ENCODE measurements around the gene DPH6.
"Not testable (repeated sequence)": the region's sequence is repeated elsewhere in the genome, so short reads cannot be mapped to it uniquely, and the experiment has no call there.

Gene DPH6

DNA sequence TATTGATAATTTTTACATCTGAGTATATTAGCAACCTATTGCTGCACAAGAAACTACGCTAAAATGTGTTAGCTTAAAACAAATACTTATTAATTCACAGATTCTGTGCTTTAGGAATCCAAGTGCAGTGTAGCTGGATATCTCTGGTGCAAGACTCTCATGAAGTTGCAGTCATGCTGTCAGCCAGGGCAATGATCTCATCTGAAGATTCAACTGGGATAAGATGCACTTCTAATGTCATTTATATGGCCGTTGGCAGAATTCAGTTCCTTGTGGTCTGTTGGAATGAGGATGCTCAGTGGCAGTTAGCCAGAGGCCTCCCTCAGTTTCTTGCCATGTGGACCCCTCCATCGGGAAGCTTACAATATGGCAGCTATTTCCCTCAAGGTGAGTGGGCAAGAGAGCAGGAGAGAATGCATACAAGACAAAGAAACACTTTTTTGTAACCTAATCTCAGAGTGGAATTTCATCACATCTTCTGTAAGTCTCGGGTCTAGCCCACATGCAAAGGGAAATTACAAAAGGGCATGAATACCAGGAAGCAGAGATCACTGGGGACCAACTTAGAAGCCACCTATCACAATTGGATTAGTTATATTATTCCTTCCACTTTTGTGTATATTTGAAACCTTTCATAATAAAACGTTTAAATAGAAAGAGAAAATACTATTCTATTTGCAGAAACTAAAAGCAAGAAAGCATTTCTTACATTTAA lies 61.6 kb downstream of the DPH6 start:
- no peak for DNase-seq

DNA sequence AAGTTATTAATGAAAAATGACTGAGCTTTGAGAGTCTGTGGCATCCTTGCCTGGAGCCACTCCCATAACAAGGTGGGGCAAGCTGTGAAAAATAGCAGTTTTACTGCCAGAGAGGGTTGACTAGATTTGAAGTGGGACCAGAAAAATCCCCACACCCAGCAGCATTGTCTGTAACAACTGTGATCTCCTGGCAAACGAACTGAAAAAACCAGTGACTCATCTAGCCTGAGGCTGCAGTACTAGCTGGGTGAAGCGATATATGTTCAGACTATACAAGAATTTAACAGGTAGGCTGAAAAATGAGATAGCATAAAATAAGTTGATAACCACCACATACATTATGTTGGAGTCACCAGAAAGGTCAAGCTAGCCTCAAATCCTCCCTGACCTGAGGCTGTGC lies 64.0 kb downstream of the DPH6 start:
- no peak for DNase-seq

DNA sequence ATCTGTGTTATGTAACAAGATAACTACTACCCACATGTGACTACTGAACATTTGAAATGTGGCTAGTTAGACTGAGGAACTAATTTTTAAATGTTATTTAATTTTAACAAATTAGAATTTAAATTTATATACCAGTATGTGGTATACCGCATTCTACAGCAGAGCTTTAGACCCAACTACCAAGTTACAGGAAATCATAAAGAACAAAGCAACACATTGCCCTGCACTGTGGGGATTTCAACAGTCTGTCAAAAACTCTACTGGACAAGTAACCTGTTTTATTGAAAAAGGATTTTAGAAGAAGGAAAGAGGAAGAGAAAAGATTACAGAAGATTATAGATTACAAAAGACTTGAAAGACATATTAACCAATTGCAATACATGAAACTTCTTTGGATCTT lies 64.9 kb downstream of the DPH6 start:
- DNase-seq = no peak

DNA sequence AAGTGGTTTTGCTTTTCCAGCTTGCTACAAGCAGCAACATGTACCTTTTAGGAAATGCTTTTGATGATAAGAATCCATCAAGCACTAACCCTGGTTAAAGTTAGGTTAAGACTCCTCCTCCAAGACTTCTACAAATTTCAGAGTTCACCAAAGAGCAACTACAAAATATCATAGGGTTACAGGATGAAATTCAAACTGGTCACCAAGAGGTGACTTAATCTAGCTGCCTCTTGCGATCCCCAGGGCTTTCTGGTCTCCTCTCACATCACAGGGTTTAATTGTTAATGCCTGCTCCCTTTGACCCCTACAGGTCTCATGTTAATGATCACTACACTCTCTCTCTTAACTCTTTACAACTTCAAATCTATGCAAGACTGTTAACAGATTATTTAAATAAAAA lies 66.5 kb downstream of the DPH6 start:
- no peak for DNase-seq

DNA sequence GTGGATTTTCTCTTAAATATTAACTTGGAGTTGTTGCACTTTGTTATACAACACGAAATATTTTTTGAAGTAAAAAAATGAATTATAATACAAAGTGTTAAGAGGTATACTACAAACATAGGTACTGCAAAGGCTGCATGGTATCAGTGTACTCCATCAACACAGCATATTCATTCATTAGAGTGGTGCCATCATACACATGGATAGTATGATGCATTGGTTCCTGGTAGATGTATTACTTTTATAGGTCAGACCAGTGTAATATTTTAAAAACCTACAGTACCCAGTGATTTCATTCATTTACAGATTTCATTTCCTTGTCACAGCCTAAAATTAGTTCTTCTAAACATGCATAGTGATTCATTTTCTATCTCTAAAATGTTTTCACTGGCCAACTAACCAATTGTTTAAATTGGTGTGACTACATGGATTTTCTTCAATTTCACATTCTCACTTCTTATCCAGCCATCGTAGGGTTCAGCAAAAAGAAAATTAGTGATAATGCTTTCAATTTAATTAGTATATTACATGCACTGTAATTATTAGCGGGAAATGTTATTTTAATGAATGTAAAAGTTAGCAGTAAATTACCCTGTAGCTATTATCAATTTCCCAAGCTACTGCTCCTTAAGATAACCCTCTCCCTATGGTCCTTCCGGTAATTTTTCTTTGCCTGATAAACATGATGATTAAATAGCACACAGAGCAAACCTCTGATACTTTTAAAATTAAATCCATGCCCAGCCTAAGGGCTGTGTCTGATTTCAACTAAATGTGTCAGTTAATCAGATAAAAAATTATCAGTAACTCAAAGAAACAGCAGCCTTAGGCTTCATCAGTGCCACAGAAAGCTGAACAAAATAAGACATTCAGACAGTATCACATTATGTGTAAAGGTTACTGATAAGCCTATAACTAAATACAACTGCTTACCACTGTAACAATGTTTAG lies 68.4 kb downstream of the DPH6 start:
- DNase-seq = no peak

DNA sequence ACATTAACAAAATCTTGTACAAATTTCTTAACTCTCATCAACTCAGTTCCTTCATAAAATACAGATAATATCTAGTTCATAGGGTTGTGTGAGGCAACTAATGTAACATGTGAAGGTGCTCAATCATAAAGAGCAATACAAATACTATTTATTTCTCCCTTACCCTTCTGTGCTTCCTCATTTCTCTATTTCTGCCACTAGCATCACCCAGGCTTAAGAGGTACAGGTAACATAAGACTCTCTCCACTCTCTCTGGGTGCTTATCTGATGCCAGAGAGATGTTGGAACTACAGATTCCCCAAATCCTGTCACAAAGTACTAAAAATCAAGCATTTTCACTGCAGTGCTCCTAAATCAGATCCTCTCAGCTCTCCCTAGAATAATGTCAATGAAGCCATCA lies 74.9 kb downstream of the DPH6 start:
- no peak for DNase-seq

DNA sequence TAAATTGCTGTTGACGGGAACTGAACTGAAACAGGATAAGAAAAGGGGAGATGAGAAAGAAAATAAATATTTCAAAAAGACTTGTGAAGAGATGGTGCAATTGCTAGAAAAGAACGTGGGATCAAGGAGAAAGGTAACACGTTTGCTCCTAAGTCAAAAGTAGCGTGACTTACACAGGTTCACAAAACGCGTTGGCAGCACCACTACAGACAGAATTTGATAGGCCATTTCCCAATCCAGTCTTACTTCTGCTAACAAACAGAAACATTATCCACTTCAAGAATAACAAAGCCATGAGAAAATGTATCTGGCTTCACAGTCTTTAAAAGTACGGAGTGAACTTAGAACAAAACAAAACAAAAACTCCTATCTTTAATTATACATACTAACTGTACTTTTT lies 75.5 kb downstream of the DPH6 start:
- no peak for DNase-seq

DNA sequence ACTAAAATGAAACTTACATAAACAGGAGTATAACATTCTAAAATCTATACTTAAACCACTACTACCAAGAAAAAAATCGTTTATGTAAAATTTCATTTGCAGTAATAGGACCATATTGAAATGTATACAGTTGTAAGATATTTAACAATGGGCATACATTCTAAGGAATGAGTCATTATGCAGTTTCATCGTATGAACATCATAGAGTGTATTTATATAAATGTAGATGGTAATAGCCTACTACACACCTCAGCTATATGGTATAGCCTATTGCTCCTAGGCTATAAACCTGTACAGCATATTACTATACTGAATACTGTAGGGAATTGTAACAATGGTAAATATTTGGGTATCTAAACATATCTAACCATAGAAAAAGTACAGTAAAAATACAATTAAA lies 79.5 kb downstream of the DPH6 start:
- no peak for DNase-seq

DNA sequence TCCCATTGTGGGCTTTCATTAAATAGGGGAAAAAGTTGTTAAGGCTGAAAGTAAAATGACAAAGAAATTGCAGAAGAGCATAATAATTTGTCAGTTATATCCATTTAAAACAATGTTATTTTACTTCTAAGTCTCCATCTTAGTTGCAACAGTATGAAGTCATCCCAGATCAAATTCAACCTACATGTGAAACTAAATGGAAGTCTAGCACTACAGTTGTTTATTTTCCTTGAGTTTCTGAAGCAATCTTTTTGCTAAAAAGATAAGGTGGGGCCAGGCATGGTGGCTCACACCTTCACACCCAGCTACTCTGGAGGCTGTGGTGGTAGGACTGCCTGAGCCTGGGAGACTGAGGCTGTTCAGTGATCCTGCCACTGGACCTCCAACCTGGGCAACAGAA lies 80.2 kb downstream of the DPH6 start:
- DNase-seq = no peak

DNA sequence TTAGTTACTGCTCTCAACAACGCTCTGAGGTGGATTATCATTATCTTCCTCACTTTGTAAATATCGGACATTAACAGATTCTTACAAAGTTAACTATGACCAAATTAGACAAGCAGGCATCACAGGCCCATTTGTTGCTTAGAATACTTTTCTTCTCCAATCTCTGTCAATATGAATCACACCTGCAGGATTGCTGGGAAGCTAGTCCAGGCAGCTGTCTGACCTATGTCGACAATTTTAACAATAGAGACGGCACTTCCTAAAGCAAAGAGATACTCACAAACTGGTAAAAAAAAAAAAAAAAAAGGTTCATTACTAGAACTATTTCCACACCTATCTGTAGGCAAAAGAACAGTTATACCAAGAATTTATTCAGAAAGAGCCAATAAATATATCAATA lies 85.3 kb downstream of the DPH6 start:
- no peak for DNase-seq

DNA sequence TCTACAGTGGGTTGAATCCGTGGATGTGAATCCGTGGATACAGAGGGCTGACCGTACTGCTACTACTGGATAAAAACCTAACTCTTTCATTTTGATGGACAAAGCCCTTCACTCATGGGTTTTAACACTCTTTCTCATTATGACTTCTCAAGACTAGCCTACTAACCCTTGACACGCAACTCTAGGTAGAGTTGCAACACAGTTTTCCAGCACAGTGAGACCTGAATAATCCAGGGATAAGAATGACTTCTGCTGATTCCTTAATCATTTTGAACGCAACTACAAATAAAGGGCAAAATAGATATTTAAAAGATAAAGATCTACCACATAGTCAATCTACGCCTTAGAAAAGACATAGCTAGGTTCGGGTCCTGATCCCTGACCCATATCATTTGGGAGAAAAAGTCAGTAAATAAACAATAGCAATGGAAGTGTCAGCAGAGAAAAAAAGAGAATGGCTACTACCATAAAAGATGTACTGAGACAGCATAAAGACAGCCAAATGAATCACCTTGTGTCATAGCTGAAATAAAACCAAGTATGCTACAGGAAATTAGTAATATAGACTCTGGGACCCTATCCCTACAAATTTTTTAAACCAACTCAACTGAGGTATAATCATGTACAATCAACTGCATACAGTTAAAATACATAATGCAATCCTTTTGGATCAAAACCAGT lies 87.6 kb downstream of the DPH6 start:
- no peak for DNase-seq

DNA sequence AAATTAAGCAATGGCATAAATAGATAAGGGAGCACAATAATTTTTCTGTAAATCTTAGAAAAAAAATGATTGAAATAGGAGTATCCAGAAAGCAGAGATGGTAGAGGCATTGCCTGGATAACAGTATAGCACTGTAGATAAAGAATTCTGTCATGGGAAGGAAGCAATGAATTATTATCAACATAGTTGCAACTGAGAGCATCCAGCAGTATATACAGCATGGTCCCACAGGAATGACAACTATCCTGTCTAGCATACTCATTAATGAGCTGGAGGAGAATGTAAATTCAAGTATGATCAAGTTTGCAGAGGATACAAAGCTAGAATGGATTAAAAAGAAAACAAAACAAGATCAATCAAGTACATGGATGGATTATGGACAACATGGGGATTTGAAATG lies 90.8 kb downstream of the DPH6 start:
- DNase-seq = no peak

DNA sequence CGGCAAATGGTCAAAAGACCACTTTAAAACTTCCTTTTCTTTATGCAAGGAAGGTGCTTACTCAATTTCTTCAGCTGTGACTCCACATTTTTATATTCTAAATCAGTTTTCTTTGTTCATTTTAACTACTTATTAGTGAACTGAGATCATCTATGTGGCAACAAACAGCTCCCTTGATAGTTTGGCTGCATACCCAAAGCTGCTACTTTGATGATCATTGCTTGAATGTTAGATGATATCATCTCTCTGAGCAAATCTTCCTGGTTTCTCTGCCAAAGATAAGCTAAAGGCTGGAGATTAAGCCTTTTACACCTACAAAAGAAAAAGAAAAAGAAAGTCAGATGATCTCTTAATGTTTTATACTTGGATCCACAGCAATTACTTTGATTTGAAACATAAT lies 95.5 kb downstream of the DPH6 start:
- DNase-seq = no peak

DNA sequence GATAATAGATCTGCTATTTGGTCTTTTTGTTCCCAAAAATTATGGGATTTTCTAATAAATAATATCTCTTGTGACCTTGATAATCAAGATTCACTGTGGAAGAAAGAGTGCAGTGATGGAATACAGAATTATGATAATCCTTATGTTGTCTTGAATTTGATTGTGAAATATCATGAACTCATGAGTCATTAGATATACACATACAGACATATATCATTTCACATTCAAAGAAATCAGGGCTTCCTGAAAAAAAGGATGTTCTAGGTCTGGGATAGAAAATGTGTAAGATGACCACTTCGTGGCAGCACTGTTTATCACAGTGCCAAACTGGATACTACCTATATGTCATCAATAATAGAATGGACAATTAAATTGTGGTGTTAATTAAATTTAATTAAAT lies 97.7 kb downstream of the DPH6 start:
- DNase-seq = no peak

DNA sequence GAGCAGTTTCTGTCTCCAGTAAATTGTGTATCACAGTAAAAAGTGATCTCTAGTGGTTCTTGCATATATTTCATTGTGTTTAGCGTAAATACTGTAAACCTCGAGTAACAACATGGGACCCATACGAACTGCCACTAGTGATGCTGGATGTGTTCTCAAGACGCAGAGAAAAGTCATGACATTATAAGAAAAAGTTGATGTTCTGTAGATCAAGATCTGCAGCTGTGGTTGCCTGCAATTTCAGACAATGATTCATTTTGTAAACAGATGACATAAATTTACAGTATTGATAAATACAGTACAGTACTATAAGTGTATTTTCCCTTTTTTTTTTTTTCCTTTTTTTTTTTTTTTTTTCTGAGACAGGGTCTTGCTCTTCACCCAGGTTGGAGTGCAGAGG lies 100.1 kb downstream of the DPH6 start:
- DNase-seq = no peak

DNA sequence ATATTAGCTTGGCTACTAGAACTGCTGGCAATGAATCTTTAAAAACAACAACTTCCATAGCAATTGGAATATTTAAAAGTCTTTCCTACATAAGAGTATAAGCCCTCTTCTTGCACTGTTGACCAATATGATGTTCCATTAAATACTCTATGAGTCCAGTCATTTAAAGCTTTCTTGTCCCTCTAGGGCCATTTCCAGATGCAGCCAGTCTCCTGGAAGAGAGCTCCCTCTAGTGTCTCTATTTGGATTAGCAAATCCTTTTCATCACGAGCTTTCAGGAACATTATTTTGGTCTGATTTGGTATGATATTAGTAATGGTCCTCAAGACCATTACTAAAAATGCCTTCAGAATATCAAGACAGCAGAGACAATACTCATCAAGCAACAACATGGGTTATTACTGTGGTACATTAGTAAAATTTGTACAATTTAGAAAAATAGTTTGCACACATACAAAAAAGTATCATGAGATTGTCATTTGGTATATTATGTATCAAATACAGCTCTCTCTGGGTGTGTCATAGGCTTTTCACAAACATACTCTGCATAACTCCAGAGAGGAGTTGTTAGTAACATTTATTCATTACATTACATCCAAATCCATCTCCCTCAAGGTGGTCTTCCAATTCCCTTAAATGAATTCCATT lies 101.3 kb downstream of the DPH6 start:
- DNase-seq = no peak

DNA sequence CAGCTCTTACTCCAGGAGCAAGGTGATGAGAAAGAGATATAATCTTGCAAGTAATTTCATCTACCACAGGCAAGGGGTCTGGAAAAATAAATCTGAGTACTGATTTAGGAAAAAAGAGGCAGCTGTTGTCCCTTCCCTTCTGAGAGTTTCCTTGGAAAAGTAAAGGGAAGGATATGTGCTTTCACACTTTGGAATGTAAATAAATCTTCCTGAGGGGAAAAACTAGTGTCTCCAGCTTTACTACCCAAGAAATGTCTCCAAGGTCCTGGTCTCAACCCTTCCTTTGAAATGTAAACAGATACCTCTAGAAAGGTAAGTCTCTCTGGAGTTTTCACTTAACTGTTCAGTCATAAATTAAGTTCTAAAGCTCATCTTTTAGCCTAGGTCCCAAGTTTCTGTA lies 102.6 kb downstream of the DPH6 start:
- no peak for DNase-seq

DNA sequence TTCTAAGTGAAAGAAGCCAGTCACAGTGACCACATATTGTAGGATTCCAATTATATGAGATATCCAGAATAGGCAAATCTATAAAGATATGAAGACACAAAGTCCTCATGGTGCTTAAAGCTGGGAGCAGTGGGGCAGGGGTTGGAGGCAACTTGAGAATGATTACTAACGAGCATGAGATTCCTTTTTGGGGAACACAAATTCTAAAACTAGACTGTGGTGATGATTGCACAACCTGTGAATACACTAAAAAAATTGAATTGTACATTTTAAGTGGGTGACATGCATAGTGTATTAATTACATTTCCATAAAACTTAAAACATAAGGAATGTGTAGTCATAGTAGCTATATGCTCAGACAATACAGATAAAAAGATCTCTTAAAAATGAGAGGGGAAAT lies 103.2 kb downstream of the DPH6 start:
- no peak for DNase-seq

DNA sequence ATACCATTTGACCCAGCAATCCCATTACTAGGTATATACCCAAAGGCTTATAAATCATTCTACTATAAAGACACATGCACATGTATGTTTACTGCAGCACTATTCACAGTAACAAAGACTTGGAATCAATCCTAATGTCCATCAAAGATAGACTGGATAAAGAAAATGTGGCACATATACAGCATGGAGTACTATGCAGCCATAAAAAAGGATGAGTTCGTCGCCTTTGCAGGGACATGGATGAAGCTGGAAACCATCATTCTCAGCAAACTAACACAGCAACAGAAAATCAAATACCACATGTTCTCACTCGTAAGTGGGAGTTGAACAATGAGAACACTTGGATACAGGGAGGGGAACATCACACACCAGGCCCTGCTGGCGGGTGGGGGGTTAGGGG lies 104.7 kb downstream of the DPH6 start:
- DNase-seq = not testable (repeated sequence)

DNA sequence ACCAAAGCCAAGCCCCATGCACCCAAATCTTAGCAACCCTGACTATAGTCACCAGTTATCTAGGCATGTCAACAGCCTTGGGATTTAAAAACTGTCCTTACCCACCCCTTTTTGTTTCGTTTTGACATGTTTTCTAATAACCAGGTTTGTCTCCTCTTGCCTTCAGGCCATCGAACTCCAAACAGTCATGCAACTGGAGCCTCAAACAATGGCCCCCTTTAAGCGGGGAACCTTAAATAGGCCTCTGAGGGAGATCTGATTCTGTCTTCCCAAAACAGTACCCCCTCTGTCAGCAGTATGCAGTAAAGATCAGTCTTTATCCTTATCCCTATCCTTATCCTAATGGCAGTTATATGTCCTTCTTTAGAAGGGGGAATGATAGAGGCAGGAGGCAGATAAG lies 105.7 kb downstream of the DPH6 start:
- no peak for DNase-seq

DNA sequence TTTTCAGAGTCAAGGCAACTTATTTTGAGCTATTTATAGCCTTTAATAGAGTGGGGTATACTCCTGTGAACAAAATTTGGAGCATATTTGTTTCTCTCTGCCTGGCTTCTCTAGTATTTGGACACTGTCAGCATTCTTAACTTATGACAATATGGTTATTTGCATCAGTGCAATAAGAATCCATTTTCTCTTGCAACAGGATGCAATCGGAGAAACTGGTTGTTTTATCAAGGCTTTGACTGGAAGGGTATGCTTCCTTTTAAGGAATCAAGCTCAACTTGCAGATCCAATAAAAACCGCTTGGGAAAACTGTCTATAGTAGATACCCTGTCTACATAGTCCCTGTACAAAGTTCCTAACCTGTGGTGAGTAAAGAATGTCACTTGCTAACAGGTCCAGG lies 106.7 kb downstream of the DPH6 start:
- no peak for DNase-seq

DNA sequence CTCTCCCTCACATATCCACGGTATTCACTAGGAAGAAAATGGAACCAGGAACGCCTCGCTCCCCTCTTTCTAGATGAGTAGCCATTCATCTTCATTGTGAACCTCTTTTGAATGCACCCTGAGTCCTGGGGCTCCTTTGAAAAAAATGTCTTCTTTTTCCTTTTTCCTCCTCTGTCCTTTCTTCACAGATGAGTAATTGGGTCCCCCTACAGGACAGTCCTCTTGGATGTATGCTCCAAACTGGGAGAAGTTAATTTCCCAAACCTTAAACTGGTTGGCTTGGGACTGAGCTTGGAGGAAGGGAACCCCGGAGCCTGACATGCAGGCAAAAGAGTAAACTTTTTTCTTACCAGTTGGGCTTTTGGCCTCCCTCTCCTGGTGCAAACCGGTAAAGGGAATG lies 108.8 kb downstream of the DPH6 start:
- no peak for DNase-seq

DNA sequence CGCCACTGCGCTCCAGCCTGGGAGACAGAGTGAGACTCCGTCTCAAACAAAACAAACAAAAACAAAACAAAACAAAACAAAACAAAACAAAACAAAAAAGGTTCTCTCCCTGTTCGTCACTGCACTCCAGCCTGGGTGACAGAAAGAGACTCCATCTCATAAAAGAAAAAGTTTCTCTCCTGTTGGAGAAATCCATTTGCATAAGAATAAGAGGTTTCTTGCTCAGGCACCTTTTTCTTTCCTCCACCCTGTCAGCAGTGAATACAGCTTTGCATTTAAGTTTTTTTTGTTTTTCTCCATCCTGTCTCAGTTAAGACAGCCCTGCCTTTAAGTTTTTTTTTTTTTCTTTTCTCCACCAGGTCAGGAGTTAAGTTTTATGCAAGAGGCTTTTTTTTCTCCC lies 109.5 kb downstream of the DPH6 start:
- DNase-seq = no peak
